Bronchial epithelial cell (primary cell): ENCODE data around the gene SINHCAF. TPM values are rescaled to one million over a fixed set of nuclear protein-coding genes. Genes with fewer than 3 reads are reported as not detected.
"Not testable (repeated sequence)": the region's sequence is repeated elsewhere in the genome, so short reads cannot be mapped to it uniquely, and the experiment has no call there.

Source experiments
- DNase-seq: peaks from one replicate; pipeline ENCODE4 v3.0.0-alpha.2; 2010; ENCODE audit warnings: low read depth
- FAIRE-seq: peaks from 2 replicates; lab custom pipeline; 2011; peaks lifted over from hg19 to GRCh38; lab: Jason Lieb, UNC
- H3K27me3 ChIP-seq: 2 replicates; pipeline ENCODE4 v1.5.1; 2011; ENCODE audit warnings: low read length; ENCODE audit not compliant: control insufficient read depth, insufficient read depth
- H3K36me3 ChIP-seq: 2 replicates; pipeline ENCODE4 v1.5.1; 2011; ENCODE audit warnings: low read length; ENCODE audit not compliant: control insufficient read depth, insufficient read depth
- H3K4me3 ChIP-seq: 2 replicates; pipeline ENCODE4 v1.5.1; 2011; ENCODE audit warnings: mild to moderate bottlenecking, low read depth, low read length, control low read depth
- CTCF ChIP-seq: IDR thresholded peaks from 2 replicates; pipeline ENCODE4 v1.5.1; 2011; ENCODE audit warnings: mild to moderate bottlenecking, moderate library complexity, low read length, control low read depth, inconsistent platforms; ENCODE audit not compliant: insufficient read depth, severe bottlenecking
- total RNA-seq: library from RNA; depleted of rRNA; stranded (reverse); fragments of >200 nt; gene quantifications from 2 replicates; pipeline ENCODE4 v1.2.1, GENCODE V29; 2014

SINHCAF gene
- total RNA-seq, 1 donor from 2014 or later = 182 TPM

GRCh38 chr12:31277081-31277480 is 48.9 kb downstream of the SINHCAF start:
- no peak for FAIRE-seq
- TF ChIP-seq CTCF = no peak
- Histone ChIP-seq H3K4me3 (no peak overlapping the region), H3K27me3 (no peaks in the 10 kb centered on the region), H3K36me3 (peaks cover 4% of the 10 kb centered on the region)
- no peak for DNase-seq

GRCh38 chr12:31275491-31275890 is 50.5 kb downstream of the SINHCAF start:
- no peak overlapping the region for H3K4me3 ChIP-seq
- DNase-seq (no peak), FAIRE-seq (no peak)
- peaks cover 4% of the 10 kb centered on the region for H3K36me3 ChIP-seq
- H3K27me3 ChIP-seq = no peaks in the 10 kb centered on the region
- TF ChIP-seq CTCF = no peak

DNA sequence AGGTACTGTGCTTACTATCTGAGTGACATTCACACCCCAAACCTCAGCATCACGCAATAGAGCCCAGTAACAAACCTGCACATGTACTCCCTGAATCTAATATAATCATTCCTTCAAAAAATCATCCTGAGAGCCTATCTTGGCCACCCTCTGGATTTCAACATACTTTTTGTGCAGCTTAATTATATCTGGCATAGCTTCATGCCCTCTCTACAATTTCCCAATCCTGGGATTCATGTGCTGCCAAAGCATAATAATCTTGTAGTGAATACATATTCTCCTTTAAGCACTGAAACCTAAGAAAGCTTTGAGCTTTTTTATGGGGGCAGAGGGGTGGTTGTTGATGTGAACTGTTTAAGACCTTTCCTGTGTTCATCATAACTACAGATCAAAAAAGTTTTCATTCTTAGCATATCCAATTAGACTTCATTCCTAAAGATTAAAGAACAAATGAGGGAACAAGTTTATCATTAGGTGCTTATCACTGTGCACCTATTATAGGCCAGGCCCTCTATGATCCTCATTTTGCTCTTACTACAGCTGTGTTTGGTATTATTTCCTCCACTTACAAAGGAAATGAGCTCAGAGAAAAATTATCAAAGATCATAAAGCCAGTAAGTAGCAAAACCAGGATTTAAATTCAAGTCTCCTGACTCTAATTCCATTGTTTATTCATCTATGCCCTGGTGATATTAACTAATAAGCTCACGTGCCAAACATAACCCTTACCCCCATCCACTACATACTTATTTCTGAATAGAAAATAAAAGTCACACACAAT is 51.2 kb downstream of the SINHCAF start:
- Histone ChIP-seq H3K27me3 (no peaks in the 10 kb centered on the region), H3K4me3 (no peak overlapping the region), H3K36me3 (peaks cover 4% of the 10 kb centered on the region)
- FAIRE-seq = no peak
- TF ChIP-seq CTCF = no peak
- no peak for DNase-seq

GRCh38 chr12:31273794-31274193 is 52.2 kb downstream of the SINHCAF start:
- FAIRE-seq, H3K36me3 ChIP-seq, H3K27me3 ChIP-seq, DNase-seq, H3K4me3 ChIP-seq: not testable (repeated sequence)

GRCh38 chr12:31272607-31273225 is 53.2 kb downstream of the SINHCAF start:
- FAIRE-seq (no peak), DNase-seq (no peak)
- no peak for TF ChIP-seq CTCF
- Histone ChIP-seq H3K27me3 (no peaks in the 10 kb centered on the region), H3K4me3 (no peak overlapping the region), H3K36me3 (peaks cover 1% of the 10 kb centered on the region)

- TF ChIP-seq CTCF = no peak
- FAIRE-seq (no peak), DNase-seq (no peak)
Observed at GRCh38 chr12:31267966-31268365, 58.0 kb downstream of the SINHCAF start.

More at GRCh38 chr12:31267966-31268365, 58.0 kb downstream of the SINHCAF start:
- Histone ChIP-seq H3K36me3 (no peaks in the 10 kb centered on the region), H3K27me3 (no peaks in the 10 kb centered on the region), H3K4me3 (no peak overlapping the region)
